ENCODE results near the gene ADAMTS4.

GRCh38 chr1:161177936-161178244, 21.0 kb downstream of the ADAMTS4 start:
- TF ChIP-seq CTCF (conservative IDR thresholded peaks at IDR 0.05; ENCODE audit: low read depth, low read length) (no peak), POLR2A (IDR thresholded peaks at IDR 0.05; ENCODE audit: low read depth, low read length) (no peak), SMC3 (IDR thresholded peaks at IDR 0.05; ENCODE audit: low read depth, low read length) (no peak), RAD21 (IDR thresholded peaks at IDR 0.05; ENCODE audit: low read length) (no peak), BHLHE40 (IDR thresholded peaks at IDR 0.05; ENCODE audit: low read depth, low read length) (no peak), FOS (IDR thresholded peaks at IDR 0.05; ENCODE audit: low read depth, low read length) (no peak), CHD1 (IDR thresholded peaks at IDR 0.05; ENCODE audit: low read depth, low read length) (no peak), RFX5 (IDR thresholded peaks at IDR 0.05; ENCODE audit: low read depth, low read length) (no peak), MXI1 (IDR thresholded peaks at IDR 0.05; ENCODE audit: borderline replicate concordance, low read depth, low read length) (no peak)

Data from IMR-90 (cell line).